OCI-M2 (cell line): Measurements from ENCODE around the gene SOHLH1.

Experiments used
- DNase-seq: peaks from one replicate; lab custom pipeline; 2025; ENCODE audit not compliant: unreplicated experiment; lab: John Stamatoyannopoulos, UW

The SOHLH1 gene

GRCh38 chr9:135731454-135731853 lies 32.2 kb upstream of the SOHLH1 start:
- no peak for DNase-seq

GRCh38 chr9:135729480-135729879 lies 30.2 kb upstream of the SOHLH1 start:
- DNase-seq = no peak

GRCh38 chr9:135728436-135729110 lies 29.3 kb upstream of the SOHLH1 start:
- DNase-seq = no peak

- DNase-seq = no peak
These were observed 28.1 kb upstream of the SOHLH1 start for GRCh38 chr9:135727257-135727875.

- DNase-seq = no peak
These were observed 27.0 kb upstream of the SOHLH1 start for GRCh38 chr9:135726138-135726853.

- no peak for DNase-seq
These were observed 25.0 kb upstream of the SOHLH1 start for GRCh38 chr9:135724186-135724787.

GRCh38 chr9:135722365-135722764 lies 23.1 kb upstream of the SOHLH1 start:
- no peak for DNase-seq

GRCh38 chr9:135719472-135719871 lies 20.2 kb upstream of the SOHLH1 start:
- DNase-seq = no peak

GRCh38 chr9:135718616-135719015 lies 19.3 kb upstream of the SOHLH1 start:
- DNase-seq = no peak

GRCh38 chr9:135717410-135717809 lies 18.1 kb upstream of the SOHLH1 start:
- no peak for DNase-seq

GRCh38 chr9:135716045-135716444 lies 16.8 kb upstream of the SOHLH1 start:
- no peak for DNase-seq

GRCh38 chr9:135715056-135715595 lies 15.8 kb upstream of the SOHLH1 start:
- DNase-seq = no peak

GRCh38 chr9:135714242-135715055 lies 15.2 kb upstream of the SOHLH1 start:
- DNase-seq = no peak

- DNase-seq = no peak
These were observed 13.5 kb upstream of the SOHLH1 start for GRCh38 chr9:135712613-135713295.

GRCh38 chr9:135711881-135712280 lies 12.6 kb upstream of the SOHLH1 start:
- no peak for DNase-seq

- DNase-seq = no peak
These were observed 12.1 kb upstream of the SOHLH1 start for GRCh38 chr9:135711391-135711790.

GRCh38 chr9:135708164-135708563 lies 8.9 kb upstream of the SOHLH1 start:
- no peak for DNase-seq

- no peak for DNase-seq
These were observed 8.2 kb upstream of the SOHLH1 start for GRCh38 chr9:135707252-135708138.

- DNase-seq = no peak
These were observed 7.0 kb upstream of the SOHLH1 start for GRCh38 chr9:135706288-135706687.
